K562 (cell line): ENCODE data around the gene UNC119B. TPM values are rescaled to one million over a fixed set of nuclear protein-coding genes. Genes with fewer than 3 reads are reported as not detected.

ENCODE experiments used
- ATAC-seq: fragments of 200-7000 bp; cut with Tn5 transposase; 3 replicates; pipeline ENCODE4 v1.9.1; 2020; ENCODE audit warnings: moderate library complexity
- BruUV-seq: library from RNA; stranded (reverse); fragments of 400-500 nt; replicated peaks from 2 replicates; lab custom pipeline; 2021; lab: Mats Ljungman, UMichigan
- CTCF ChIA-PET: fragments of 300-600 bp; formaldehyde crosslinking; extraction: SDS; loops from one replicate; lab custom pipeline; 2021; ENCODE audit warnings: low intra/inter-chr PET ratio; lab: Yijun Ruan, JAX
- POLR2A ChIA-PET: fragments of 300-600, 350-650 bp; sonication (Branson Sonifier 250); formaldehyde crosslinking; extraction: SDS; loops from one replicate; lab custom pipeline; 2021; ENCODE audit warnings: antibody characterized with exemption, inconsistent platforms; lab: Yijun Ruan, JAX
- DNase-seq, 4 experiments: peaks; one replicate each; pipeline versions ENCODE4 v3.0.0 to v3.0.0-alpha.2; 2011 to 2018; ENCODE audit warnings: low spot score in 3 of 4, mixed read lengths in 3 of 4; ENCODE audit errors: extremely low read depth in 1 of 4
- FAIRE-seq: peaks from 2 replicates; lab custom pipeline; 2011; peaks lifted over from hg19 to GRCh38; lab: Jason Lieb, UNC
- H2AFZ ChIP-seq: 2 replicates; pipeline ENCODE4 v1.6.0; 2011; ENCODE audit warnings: low read depth, low read length, control low read depth, inconsistent platforms
- H3K27ac ChIP-seq: fragments of 200-600 bp; 3 replicates; pipeline ENCODE4 v1.8.0; 2011; ENCODE audit warnings: low read depth, mild to moderate bottlenecking, control low read depth, inconsistent platforms, low read length, moderate library complexity, mixed read lengths; ENCODE audit errors: extremely low read depth
- H3K27me3 ChIP-seq, 2 experiments: fragments of 300-600 bp in 1 of 2; 2 replicates in 1 of 2; 3 replicates in 1 of 2; pipeline versions ENCODE4 v1.6.0 to v1.8.0; 2011; ENCODE audit warnings: inconsistent platforms in 2 of 2, low read length in 2 of 2, mild to moderate bottlenecking in 1 of 2, mixed read lengths in 1 of 2, moderate library complexity in 1 of 2; ENCODE audit not compliant: control insufficient read depth in 2 of 2, insufficient read depth in 2 of 2
- H3K36me3 ChIP-seq: fragments of 300-600 bp; 3 replicates; pipeline ENCODE4 v1.8.0; 2011; ENCODE audit warnings: mild to moderate bottlenecking, low read length, inconsistent platforms; ENCODE audit not compliant: control insufficient read depth, insufficient read depth
- H3K4me1 ChIP-seq, 2 experiments: fragments of 200-600 bp in 1 of 2; replicated peaks in 1 of 2; 2 replicates in 1 of 2; 3 replicates in 1 of 2; pipeline versions ENCODE4 v1.5.1 to v1.8.0; 2011; ENCODE audit warnings: inconsistent platforms in 2 of 2, low read length in 2 of 2, mild to moderate bottlenecking in 1 of 2, mixed read lengths in 1 of 2, moderate library complexity in 1 of 2; ENCODE audit not compliant: control insufficient read depth in 2 of 2, insufficient read depth in 2 of 2
- H3K4me2 ChIP-seq: 2 replicates; pipeline ENCODE4 v1.6.1; 2011; ENCODE audit warnings: low read length, control low read depth, inconsistent platforms, mixed read lengths; ENCODE audit not compliant: insufficient read depth
- H3K4me3 ChIP-seq: fragments of 200-600 bp; sonication (generic), shearing (Covaris generic); 2 replicates; pipeline ENCODE4 v1.5.1; 2016; ENCODE audit warnings: control low read depth, inconsistent platforms
- H3K79me2 ChIP-seq: fragments of 200-600 bp; 3 replicates; pipeline ENCODE4 v1.8.0; 2011; ENCODE audit warnings: low read length, inconsistent platforms; ENCODE audit not compliant: control insufficient read depth, insufficient read depth
- H3K9ac ChIP-seq, 2 experiments: 2 replicates each; pipeline versions ENCODE4 v1.6.0 to v1.6.1; 2011; ENCODE audit warnings: low read depth in 2 of 2, low read length in 2 of 2, control low read depth in 1 of 2, inconsistent platforms in 1 of 2, mild to moderate bottlenecking in 1 of 2, mixed read lengths in 1 of 2; ENCODE audit not compliant: insufficient read depth in 1 of 2
- H3K9me1 ChIP-seq: one replicate; pipeline ENCODE4 v1.6.0; 2011; ENCODE audit warnings: inconsistent platforms, mild to moderate bottlenecking, low read length, moderate library complexity; ENCODE audit not compliant: control insufficient read depth, insufficient read depth
- H3K9me3 ChIP-seq: replicated peaks from 2 replicates; pipeline ENCODE4 v1.5.1; 2011; ENCODE audit warnings: low read depth, low read length, inconsistent platforms; ENCODE audit not compliant: control insufficient read depth, insufficient read depth
- H4K20me1 ChIP-seq: replicated peaks from 2 replicates; pipeline ENCODE4 v1.6.1; 2011; ENCODE audit warnings: low read length, inconsistent platforms, mixed read lengths; ENCODE audit not compliant: control insufficient read depth, insufficient read depth
- HMG20B ChIP-seq: fragments of 250-450 bp; sonication (Bioruptor Pico); IDR thresholded peaks from 2 replicates; pipeline ENCODE4 v1.5.0; 2021; ENCODE audit warnings: mild to moderate bottlenecking
- HMGXB4 ChIP-seq: sonication (generic); formaldehyde crosslinking; IDR thresholded peaks from 2 replicates; pipeline ENCODE4 v1.8.1; 2023; ENCODE audit warnings: mild to moderate bottlenecking, missing genetic modification reagents
- KAT8 ChIP-seq: fragments of 450-650 bp; IDR thresholded peaks from 2 replicates; pipeline ENCODE4 v1.6.1; 2016; ENCODE audit warnings: low read depth, mild to moderate bottlenecking
- MTF1 ChIP-seq: fragments of 250-450 bp; sonication (Bioruptor Pico); IDR thresholded peaks from 2 replicates; pipeline ENCODE4 v1.9.0; 2021; ENCODE audit warnings: moderate library complexity, mild to moderate bottlenecking, inconsistent platforms, borderline replicate concordance
- NBN ChIP-seq: fragments of 450-650 bp; IDR thresholded peaks from 2 replicates; pipeline ENCODE4 v1.6.1; 2016; ENCODE audit warnings: low read depth, mild to moderate bottlenecking
- RAD51 ChIP-seq: fragments of 450-650 bp; IDR thresholded peaks from 2 replicates; pipeline ENCODE4 v1.7.1; 2016; ENCODE audit warnings: low read depth, mild to moderate bottlenecking, borderline replicate concordance
- RBFOX2 ChIP-seq: fragments of 200-400 bp; formaldehyde crosslinking; IDR thresholded peaks from 2 replicates; pipeline ENCODE4 v1.6.1; 2017; ENCODE audit warnings: low read depth, mild to moderate bottlenecking, low read length, moderate library complexity
- RNF2 ChIP-seq: sonication (generic); IDR thresholded peaks from 2 replicates; pipeline ENCODE4 v1.6.1; 2016
- SAFB ChIP-seq: fragments of 200-400 bp; formaldehyde crosslinking; IDR thresholded peaks from 2 replicates; pipeline ENCODE4 v1.6.1; 2017; ENCODE audit warnings: low read depth, low read length, borderline replicate concordance
- SMARCA5 ChIP-seq: fragments of 450-650 bp; IDR thresholded peaks from 2 replicates; pipeline ENCODE4 v1.6.1; 2016
- SREBF2 ChIP-seq: sonication (generic); formaldehyde crosslinking; IDR thresholded peaks from 2 replicates; pipeline ENCODE4 v1.4.0; 2020; ENCODE audit warnings: mild to moderate bottlenecking, missing genetic modification reagents
- ZKSCAN3 ChIP-seq: fragments of 250-450 bp; sonication (Bioruptor Pico); IDR thresholded peaks from 2 replicates; pipeline ENCODE4 v1.4.0; 2020
- ZNF24 ChIP-seq: fragments of 450-650 bp; IDR thresholded peaks from 2 replicates; pipeline ENCODE4 v1.6.1; 2016
- ZNF707 ChIP-seq: fragments of 250-450 bp; sonication (Bioruptor Pico); conservative IDR thresholded peaks from 2 replicates; pipeline ENCODE4 v1.8.0; 2022; ENCODE audit warnings: inconsistent platforms, mild to moderate bottlenecking, moderate library complexity
- WGBS: fragments of 100-300 bp; shearing (Covaris generic); methylation state at CpG from one replicate; pipeline ENCODE4 v1.1.6; 2016; ENCODE audit warnings: low coverage, mixed read lengths; ENCODE audit not compliant: insufficient coverage; ENCODE audit errors: missing lambda C conversion rate; 5-methylcytosine and 5-hydroxymethylcytosine counted together
- in situ Hi-C: fragments of 300-500 bp; cut with MboI; formaldehyde crosslinking; loops from 4 replicates; pipeline ENCODE4 v1.15.0; 2018; ENCODE audit warnings: inconsistent platforms, mixed read lengths
- intact Hi-C: fragments of 100-400 bp; cut with micrococcal nuclease; formaldehyde crosslinking; loops from 2 replicates; pipeline ENCODE4 v1.14.2; 2022
- polyA plus RNA-seq, 8 experiments: library from polyadenylated mRNA; depleted of rRNA in 4 of 8; stranded (reverse) in 5 of 8; unstranded in 3 of 8; fragments of >200 nt; fragmentation: Nextera tagmentation in 2 of 8; fragmentation: Illumina TruSeq in 1 of 8; extraction: Ambion mirVana in 2 of 8; extraction: Trizol in 1 of 8; gene quantifications; 2 replicates each; pipeline versions ENCODE4 v1.2.1 to v1.2.3, GENCODE V29; 2011 to 2014; ENCODE audit warnings: inconsistent platforms in 1 of 8, missing spikeins in 1 of 8
- total RNA-seq, 7 experiments: library from RNA; depleted of rRNA in 6 of 7; stranded (reverse); fragments of >200 nt in 6 of 7; fragmentation: Illumina TruSeq in 2 of 7; extraction: Trizol in 2 of 7; gene quantifications; 2 replicates each; pipeline versions ENCODE4 v1.2.1 to v1.2.3, GENCODE V29; 2011 to 2021; ENCODE audit warnings: low replicate concordance in 1 of 7

The UNC119B gene
- total and polyA plus RNA-seq, 9 of the 15 experiments (the other 6 are each of a cell fraction or from before 2014, with no cell fraction given) = 4.0 to 34.5 (median 15.1) TPM

GRCh38 chr12:120699553-120699952, 10.7 kb upstream of the UNC119B start:
- Histone ChIP-seq H3K4me1 (no peaks in the 10 kb centered on the region), H3K4me3 (no peak overlapping the region), H3K9ac (no peak overlapping the region), H3K79me2 (no peaks in the 10 kb centered on the region), H3K27ac (no peak overlapping the region), H3K36me3 (peaks cover 94% of the 10 kb centered on the region), H4K20me1 (no peaks in the 10 kb centered on the region), H3K4me2 (no peak overlapping the region)
- in situ Hi-C loops = no loop called here
- BruUV-seq = no TSS peak
- intact Hi-C loops = no loop called here
- no peak for DNase-seq
- FAIRE-seq = no peak
- no peak for ATAC-seq
- WGBS = 94% methylated on average over 7 of the region's 7 CpGs
- CTCF ChIA-PET = interaction anchor here (1.1 kb wide), 1 partner anchor 53 kb away, joined by 4 read pairs; no protein-coding TSS in a partner anchor
- TF ChIP-seq SAFB (no peak), SREBF2 (CRISPR knock-in tag) (no peak), HMG20B (CRISPR knock-in tag) (no peak), ZNF24 (no peak), RBFOX2 (no peak), ZNF707 (no peak)
- TF ChIP-seq, all 486 proteins: peak for 0
- no peaks in the 10 kb centered on the region for H3K9me1 ChIP-seq
- no peak overlapping the region for H2AFZ ChIP-seq
- H3K9me3 ChIP-seq = no peaks in the 10 kb centered on the region
- POLR2A ChIA-PET = interaction anchor here (0.6 to 3.5 kb wide), 3 partner anchors 9 to 505 kb away, joined by 3 to 24 read pairs (median 5); partner anchors contain the start of gene UNC119B
- no peaks in the 10 kb centered on the region for H3K27me3 ChIP-seq

GRCh38 chr12:120700886-120701285, 9.4 kb upstream of the UNC119B start:
- Histone ChIP-seq H3K9me1 (no peaks in the 10 kb centered on the region), H3K36me3 (peaks cover 81% of the 10 kb centered on the region), H4K20me1 (no peaks in the 10 kb centered on the region), H2AFZ (no peak overlapping the region), H3K79me2 (no peaks in the 10 kb centered on the region), H3K9me3 (no peaks in the 10 kb centered on the region), H3K27ac (no peak overlapping the region), H3K4me1 (no peaks in the 10 kb centered on the region), H3K27me3 (no peaks in the 10 kb centered on the region)
- DNase-seq (no peak), FAIRE-seq (no peak)
- POLR2A ChIA-PET = interaction anchor here (1.2 kb wide), 2 partner anchors 10 to 18 kb away, joined by 3 to 5 read pairs; partner anchors contain the start of gene UNC119B
- CTCF ChIA-PET = no interaction called here
- intact Hi-C loops (no loop called here), in situ Hi-C loops (no loop called here)
- BruUV-seq = no TSS peak
- TF ChIP-seq NBN = no peak
- no peak for TF ChIP-seq KAT8
- TF ChIP-seq MTF1 = no peak
- no peak for TF ChIP-seq SMARCA5
- no peak for TF ChIP-seq HMGXB4 (CRISPR knock-in tag)
- no peak for TF ChIP-seq RNF2
- TF ChIP-seq ZKSCAN3 (CRISPR knock-in tag) = no peak
- no peak for TF ChIP-seq RAD51
- TF ChIP-seq, all 486 proteins: peak for 0
- no peak overlapping the region for H3K4me2 ChIP-seq
- 95% methylated on average over 5 of the region's 5 CpGs for WGBS
- H3K9ac ChIP-seq = no peak overlapping the region
- ATAC-seq = no peak
- H3K4me3 ChIP-seq = no peak overlapping the region
